ENCODE data around the gene ARHGAP26. TPM values are rescaled to one million over a fixed set of nuclear protein-coding genes. Genes with fewer than 3 reads are reported as not detected.

Gene ARHGAP26
- total and polyA plus RNA-seq, 4 donors = 1.8 to 16.7 (median 4.1) TPM

DNA sequence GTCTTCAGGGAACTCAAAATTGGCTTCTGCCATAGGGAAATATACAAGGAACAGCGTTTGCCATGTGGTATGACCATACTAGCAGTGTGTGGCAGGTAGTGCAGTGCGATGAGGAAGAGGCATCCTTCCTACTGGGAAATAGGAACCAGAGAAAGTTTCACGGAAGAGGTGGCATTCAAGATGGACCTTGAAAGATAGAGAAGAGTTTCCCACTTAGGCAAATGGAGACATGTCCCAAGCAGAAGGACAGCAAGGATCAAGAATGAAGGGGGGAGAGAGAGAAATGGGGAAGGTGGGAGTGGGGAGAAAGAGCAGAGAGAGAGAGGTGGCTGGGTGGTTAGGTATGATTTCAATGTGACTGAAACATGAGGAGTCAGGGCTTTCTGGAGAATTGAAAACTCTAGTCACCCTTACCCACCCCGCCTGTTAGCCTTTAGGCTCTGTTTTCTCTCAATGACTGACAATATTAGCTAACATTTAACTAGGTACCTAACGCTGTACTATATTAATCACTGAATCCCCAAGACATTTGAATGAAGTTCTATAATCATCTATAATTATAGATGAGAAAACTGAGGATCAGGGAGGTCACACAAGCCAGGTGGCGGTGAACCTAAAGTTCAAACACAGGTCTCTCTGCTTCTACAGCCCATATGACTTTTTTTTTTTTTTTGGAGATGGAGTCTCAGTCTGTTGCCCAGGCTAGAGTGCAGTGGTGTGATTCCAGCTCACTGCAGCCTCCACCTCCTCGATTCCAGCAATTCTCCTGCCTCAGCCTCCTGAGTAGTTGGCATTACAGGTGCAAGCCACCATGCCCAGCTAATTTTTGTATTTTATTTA is 462.0 kb downstream of the ARHGAP26 start:
- Histone ChIP-seq H3K4me3 (ENCODE audit: low read depth in 1 of 3, low read length in 3 of 3) (no peak overlapping the region), H3K27ac (ENCODE audit: low read depth in 1 of 2, low read length in 2 of 2) (peak overlapping the region; percentile 77 to 98), H3K4me1 (ENCODE audit: control insufficient read depth in 4 of 4, insufficient read depth in 4 of 4, low read length in 3 of 4) (peaks cover 17 to 54% (median 32%) of the 10 kb centered on the region in 4 donors), H3K36me3 (ENCODE audit: control insufficient read depth in 4 of 4, insufficient read depth in 3 of 4, low read depth in 1 of 4, low read length in 3 of 4) (no peaks in the 10 kb centered on the region), H3K9ac (ENCODE audit: low read depth in 1 of 2, low read length in 2 of 2) (peak overlapping the region in 1 of 2 donors; percentile 19), H3K9me3 (ENCODE audit: control insufficient read depth in 4 of 4, low read length in 3 of 4) (no peaks in the 10 kb centered on the region), H3K27me3 (ENCODE audit: control insufficient read depth in 4 of 4, insufficient read depth in 4 of 4, low read length in 3 of 4) (no peaks in the 10 kb centered on the region)
- TF ChIP-seq RXRA (IDR thresholded peaks at IDR 0.05) (peak; percentile 16 to 42), YY1 (IDR thresholded peaks at IDR 0.05) (peak; percentile 46)
- TF ChIP-seq, protein P1, sequence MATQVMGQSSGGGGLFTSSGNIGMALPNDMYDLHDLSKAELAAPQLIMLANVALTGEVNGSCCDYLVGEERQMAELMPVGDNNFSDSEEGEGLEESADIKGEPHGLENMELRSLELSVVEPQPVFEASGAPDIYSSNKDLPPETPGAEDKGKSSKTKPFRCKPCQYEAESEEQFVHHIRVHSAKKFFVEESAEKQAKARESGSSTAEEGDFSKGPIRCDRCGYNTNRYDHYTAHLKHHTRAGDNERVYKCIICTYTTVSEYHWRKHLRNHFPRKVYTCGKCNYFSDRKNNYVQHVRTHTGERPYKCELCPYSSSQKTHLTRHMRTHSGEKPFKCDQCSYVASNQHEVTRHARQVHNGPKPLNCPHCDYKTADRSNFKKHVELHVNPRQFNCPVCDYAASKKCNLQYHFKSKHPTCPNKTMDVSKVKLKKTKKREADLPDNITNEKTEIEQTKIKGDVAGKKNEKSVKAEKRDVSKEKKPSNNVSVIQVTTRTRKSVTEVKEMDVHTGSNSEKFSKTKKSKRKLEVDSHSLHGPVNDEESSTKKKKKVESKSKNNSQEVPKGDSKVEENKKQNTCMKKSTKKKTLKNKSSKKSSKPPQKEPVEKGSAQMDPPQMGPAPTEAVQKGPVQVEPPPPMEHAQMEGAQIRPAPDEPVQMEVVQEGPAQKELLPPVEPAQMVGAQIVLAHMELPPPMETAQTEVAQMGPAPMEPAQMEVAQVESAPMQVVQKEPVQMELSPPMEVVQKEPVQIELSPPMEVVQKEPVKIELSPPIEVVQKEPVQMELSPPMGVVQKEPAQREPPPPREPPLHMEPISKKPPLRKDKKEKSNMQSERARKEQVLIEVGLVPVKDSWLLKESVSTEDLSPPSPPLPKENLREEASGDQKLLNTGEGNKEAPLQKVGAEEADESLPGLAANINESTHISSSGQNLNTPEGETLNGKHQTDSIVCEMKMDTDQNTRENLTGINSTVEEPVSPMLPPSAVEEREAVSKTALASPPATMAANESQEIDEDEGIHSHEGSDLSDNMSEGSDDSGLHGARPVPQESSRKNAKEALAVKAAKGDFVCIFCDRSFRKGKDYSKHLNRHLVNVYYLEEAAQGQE (IDR thresholded peaks at IDR 0.05) = no peak
- 74% methylated on average over 7 of the region's 7 CpGs for WGBS
- DNase-seq (ENCODE audit: low spot score) = no peak

GRCh38 chr5:143233031-143233430 is 462.9 kb downstream of the ARHGAP26 start:
- DNase-seq (ENCODE audit: low spot score) = no peak
- no peaks in the 10 kb centered on the region for H3K27me3 ChIP-seq (ENCODE audit: control insufficient read depth in 4 of 4, insufficient read depth in 4 of 4, low read length in 3 of 4)
- WGBS = 77% methylated on average over 2 of the region's 2 CpGs
- TF ChIP-seq RAD21 (IDR thresholded peaks at IDR 0.05) = peak in 1 of 2 donors; percentile 17
- TF ChIP-seq YY1 (IDR thresholded peaks at IDR 0.05) = peak; percentile 7
- TF ChIP-seq, protein P2, sequence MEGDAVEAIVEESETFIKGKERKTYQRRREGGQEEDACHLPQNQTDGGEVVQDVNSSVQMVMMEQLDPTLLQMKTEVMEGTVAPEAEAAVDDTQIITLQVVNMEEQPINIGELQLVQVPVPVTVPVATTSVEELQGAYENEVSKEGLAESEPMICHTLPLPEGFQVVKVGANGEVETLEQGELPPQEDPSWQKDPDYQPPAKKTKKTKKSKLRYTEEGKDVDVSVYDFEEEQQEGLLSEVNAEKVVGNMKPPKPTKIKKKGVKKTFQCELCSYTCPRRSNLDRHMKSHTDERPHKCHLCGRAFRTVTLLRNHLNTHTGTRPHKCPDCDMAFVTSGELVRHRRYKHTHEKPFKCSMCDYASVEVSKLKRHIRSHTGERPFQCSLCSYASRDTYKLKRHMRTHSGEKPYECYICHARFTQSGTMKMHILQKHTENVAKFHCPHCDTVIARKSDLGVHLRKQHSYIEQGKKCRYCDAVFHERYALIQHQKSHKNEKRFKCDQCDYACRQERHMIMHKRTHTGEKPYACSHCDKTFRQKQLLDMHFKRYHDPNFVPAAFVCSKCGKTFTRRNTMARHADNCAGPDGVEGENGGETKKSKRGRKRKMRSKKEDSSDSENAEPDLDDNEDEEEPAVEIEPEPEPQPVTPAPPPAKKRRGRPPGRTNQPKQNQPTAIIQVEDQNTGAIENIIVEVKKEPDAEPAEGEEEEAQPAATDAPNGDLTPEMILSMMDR (IDR thresholded peaks at IDR 0.05; ENCODE audit: low read depth, low read length, missing input control) = no peak
- peak overlapping the region in 1 of 2 donors; percentile 33 for H3K9ac ChIP-seq (ENCODE audit: low read depth in 1 of 2, low read length in 2 of 2)
- H3K4me3 ChIP-seq (ENCODE audit: low read depth in 1 of 3, low read length in 3 of 3) = no peak overlapping the region
- no peaks in the 10 kb centered on the region for H3K9me3 ChIP-seq (ENCODE audit: control insufficient read depth in 4 of 4, low read length in 3 of 4)
- H3K4me1 ChIP-seq (ENCODE audit: control insufficient read depth in 4 of 4, insufficient read depth in 4 of 4, low read length in 3 of 4) = peaks cover 17 to 54% (median 32%) of the 10 kb centered on the region in 4 donors
- no peaks in the 10 kb centered on the region for H3K36me3 ChIP-seq (ENCODE audit: control insufficient read depth in 4 of 4, insufficient read depth in 3 of 4, low read depth in 1 of 4, low read length in 3 of 4)
- peak overlapping the region; percentile 93 to 98 for H3K27ac ChIP-seq (ENCODE audit: low read depth in 1 of 2, low read length in 2 of 2)

GRCh38 chr5:143234162-143234842 is 464.1 kb downstream of the ARHGAP26 start:
- no peaks in the 10 kb centered on the region for H3K9me3 ChIP-seq (ENCODE audit: control insufficient read depth in 4 of 4, low read length in 3 of 4)
- H3K27me3 ChIP-seq (ENCODE audit: control insufficient read depth in 4 of 4, insufficient read depth in 4 of 4, low read length in 3 of 4) = no peaks in the 10 kb centered on the region
- no peak for DNase-seq (ENCODE audit: low spot score)
- peak overlapping the region; percentile 93 to 98 for H3K27ac ChIP-seq (ENCODE audit: low read depth in 1 of 2, low read length in 2 of 2)
- H3K9ac ChIP-seq (ENCODE audit: low read depth in 1 of 2, low read length in 2 of 2) = peak overlapping the region; percentile 74 to 79
- no peaks in the 10 kb centered on the region for H3K36me3 ChIP-seq (ENCODE audit: control insufficient read depth in 4 of 4, insufficient read depth in 3 of 4, low read depth in 1 of 4, low read length in 3 of 4)
- H3K4me3 ChIP-seq (ENCODE audit: low read depth in 1 of 3, low read length in 3 of 3) = no peak overlapping the region
- 35% methylated on average over 9 of the region's 9 CpGs for WGBS
- peaks cover 17 to 45% (median 28%) of the 10 kb centered on the region in 4 donors for H3K4me1 ChIP-seq (ENCODE audit: control insufficient read depth in 4 of 4, insufficient read depth in 4 of 4, low read length in 3 of 4)
- TF ChIP-seq MAX (IDR thresholded peaks at IDR 0.05) (peak; percentile 40), ZBTB33 (IDR thresholded peaks at IDR 0.05) (peak; percentile 47), EGR1 (IDR thresholded peaks at IDR 0.05; ENCODE audit: low read depth in 2 of 2) (peak in 1 of 2 donors; percentile 45), RXRA (IDR thresholded peaks at IDR 0.05) (peak; percentile 97), NR2F2 (IDR thresholded peaks at IDR 0.05) (peak; percentile 70), JUND (IDR thresholded peaks at IDR 0.05) (peak; percentile 97), FOXA2 (IDR thresholded peaks at IDR 0.05) (peak; percentile 50), HNF4G (IDR thresholded peaks at IDR 0.05) (no peak), FOXA1 (IDR thresholded peaks at IDR 0.05) (peak; percentile 65), RAD21 (IDR thresholded peaks at IDR 0.05) (peak; percentile 59 to 68)
- TF ChIP-seq, protein P1 (IDR thresholded peaks at IDR 0.05) = peak; percentile 81

Data from liver (tissue), 9 donors.